ENCODE data around the gene OTOP3. TPM values are rescaled to one million over a fixed set of nuclear protein-coding genes. Genes with fewer than 3 reads are reported as not detected.
"Not testable (repeated sequence)": the region's sequence is repeated elsewhere in the genome, so short reads cannot be mapped to it uniquely, and the experiment has no call there.

OTOP3 gene
- total RNA-seq, 4 donors from 2014 or later: 0.65 to 0.98 TPM; not detected in 2

GRCh38 chr17:74964988-74965622, 29.4 kb downstream of the OTOP3 start:
- DNase-seq (ENCODE audit: low spot score in 2 of 2): no peak
- TF ChIP-seq POLR2AphosphoS5 (IDR thresholded peaks at IDR 0.05) (no peak), CTCF (IDR thresholded peaks at IDR 0.05) (no peak), POLR2A (IDR thresholded peaks at IDR 0.05) (no peak), EP300 (IDR thresholded peaks at IDR 0.05) (no peak)
- Histone ChIP-seq H3K36me3 (no peaks in the 10 kb centered on the region), H3K27ac (no peak overlapping the region), H3K9me3 (no peaks in the 10 kb centered on the region), H3K27me3 (no peaks in the 10 kb centered on the region), H3K4me3 (no peak overlapping the region), H3K4me1 (peaks cover 21% of the 10 kb centered on the region)
- WGBS: 48% methylated on average over 14 of the region's 14 CpGs

- peaks cover 25% of the 10 kb centered on the region for H3K27me3 ChIP-seq
- H3K4me3 ChIP-seq: no peak overlapping the region
- DNase-seq (ENCODE audit: low spot score in 2 of 2): no peak
- no peaks in the 10 kb centered on the region for H3K9me3 ChIP-seq
- H3K36me3 ChIP-seq: no peaks in the 10 kb centered on the region
- no peak overlapping the region for H3K27ac ChIP-seq
- 44% methylated on average over 4 of the region's 5 CpGs for WGBS
- H3K4me1 ChIP-seq: peaks cover 38% of the 10 kb centered on the region
- TF ChIP-seq POLR2AphosphoS5 (IDR thresholded peaks at IDR 0.05) (no peak), EP300 (IDR thresholded peaks at IDR 0.05) (no peak), POLR2A (IDR thresholded peaks at IDR 0.05) (no peak), CTCF (IDR thresholded peaks at IDR 0.05) (no peak)
These were observed 32.7 kb downstream of the OTOP3 start for GRCh38 chr17:74968361-74968780.

DNA sequence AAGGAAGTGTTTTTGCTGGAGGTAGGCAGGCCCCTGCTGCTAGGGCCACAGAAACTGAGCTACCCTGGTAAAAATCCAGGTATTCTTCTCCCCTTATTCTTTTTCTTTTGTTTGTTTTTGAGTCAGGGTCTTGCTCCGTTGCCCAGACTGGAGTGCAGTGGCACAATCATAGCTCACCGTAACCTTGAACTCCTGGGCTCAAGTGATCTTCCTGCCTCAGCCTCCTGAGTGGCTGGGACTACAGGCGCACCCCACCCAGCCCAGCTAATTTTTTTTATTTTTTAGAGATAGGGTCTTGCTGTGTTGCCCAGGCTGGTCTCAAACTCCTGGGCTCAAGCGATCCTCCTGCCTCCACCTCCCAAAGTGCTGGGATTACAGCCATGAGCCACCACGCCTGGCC, 33.8 kb downstream of the OTOP3 start:
- not testable (repeated sequence) for H3K9me3 ChIP-seq; H3K36me3 ChIP-seq; DNase-seq (ENCODE audit: low spot score in 2 of 2); H3K27ac ChIP-seq; H3K4me3 ChIP-seq
- Histone ChIP-seq H3K4me1 (peaks cover 38% of the 10 kb centered on the region), H3K27me3 (peaks cover 33% of the 10 kb centered on the region)
- 93% methylated on average over 5 of the region's 5 CpGs for WGBS

DNA sequence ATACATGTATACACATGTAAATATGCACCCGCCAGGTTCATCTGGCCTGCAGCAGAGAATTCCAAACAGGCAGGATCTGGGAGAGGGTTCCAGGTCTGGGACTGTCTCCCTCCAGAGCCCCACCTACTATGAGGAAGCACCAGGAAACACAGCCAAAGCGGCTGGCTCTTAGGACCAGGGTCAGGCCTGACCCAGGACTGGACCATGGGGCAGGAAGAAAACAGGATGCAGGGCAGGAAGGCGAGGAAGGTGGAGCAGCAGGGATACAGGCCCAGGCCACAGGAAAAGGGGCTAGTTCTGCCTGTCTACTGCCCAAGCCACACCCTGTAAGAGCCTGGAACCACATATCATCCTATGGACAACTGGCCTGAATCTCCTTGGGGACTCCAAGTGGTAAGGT, 34.7 kb downstream of the OTOP3 start:
- DNase-seq (ENCODE audit: low spot score in 2 of 2): no peak
- H3K4me3 ChIP-seq: no peak overlapping the region
- no peaks in the 10 kb centered on the region for H3K9me3 ChIP-seq
- H3K27me3 ChIP-seq: peaks cover 37% of the 10 kb centered on the region
- H3K27ac ChIP-seq: no peak overlapping the region
- TF ChIP-seq EP300 (IDR thresholded peaks at IDR 0.05) (no peak), POLR2AphosphoS5 (IDR thresholded peaks at IDR 0.05) (no peak), CTCF (IDR thresholded peaks at IDR 0.05) (no peak), POLR2A (IDR thresholded peaks at IDR 0.05) (no peak)
- whole genome bisulfite sequencing: 71% methylated on average over 2 of the region's 3 CpGs
- H3K36me3 ChIP-seq: no peaks in the 10 kb centered on the region
- H3K4me1 ChIP-seq: peaks cover 31% of the 10 kb centered on the region

GRCh38 chr17:74971069-74971841, 35.6 kb downstream of the OTOP3 start:
- peaks cover 38% of the 10 kb centered on the region for H3K27me3 ChIP-seq
- H3K36me3 ChIP-seq: no peaks in the 10 kb centered on the region
- H3K4me1 ChIP-seq: peaks cover 30% of the 10 kb centered on the region
- no peak for DNase-seq (ENCODE audit: low spot score in 2 of 2)
- 73% methylated on average over 3 of the region's 8 CpGs for WGBS
- no peaks in the 10 kb centered on the region for H3K9me3 ChIP-seq
- H3K27ac ChIP-seq: no peak overlapping the region
- TF ChIP-seq EP300 (IDR thresholded peaks at IDR 0.05): no peak
- TF ChIP-seq POLR2AphosphoS5 (IDR thresholded peaks at IDR 0.05): no peak
- TF ChIP-seq POLR2A (IDR thresholded peaks at IDR 0.05): no peak
- TF ChIP-seq CTCF (IDR thresholded peaks at IDR 0.05): no peak
- peak overlapping the region; percentile 63 for H3K4me3 ChIP-seq
